Duodenal mucosa (tissue), 2 donors: ENCODE results near the gene FARP1.

Experiments
- H3K27ac ChIP-seq: one replicate; pipeline ENCODE4 v1.7.0; 2013; ENCODE audit warnings: low read depth, low read length
- H3K27me3 ChIP-seq, 2 donors: one replicate each; pipeline ENCODE4 v1.7.0; 2013; ENCODE audit warnings: low read length in 2 of 2, control low read depth in 1 of 2; ENCODE audit not compliant: insufficient read depth in 2 of 2, control insufficient read depth in 1 of 2
- H3K36me3 ChIP-seq, 2 donors: one replicate each; pipeline ENCODE4 v1.7.0; 2013; ENCODE audit warnings: low read length in 2 of 2, control low read depth in 1 of 2; ENCODE audit not compliant: insufficient read depth in 2 of 2, control insufficient read depth in 1 of 2
- H3K4me1 ChIP-seq, 2 donors: one replicate each; pipeline ENCODE4 v1.7.0; 2013; ENCODE audit warnings: low read length in 2 of 2, control low read depth in 1 of 2; ENCODE audit not compliant: insufficient read depth in 2 of 2, control insufficient read depth in 1 of 2
- H3K4me3 ChIP-seq, 2 donors: one replicate each; pipeline ENCODE4 v1.7.0; 2013; ENCODE audit warnings: low read length in 2 of 2, low read depth in 1 of 2
- H3K9ac ChIP-seq, 2 donors: one replicate each; pipeline ENCODE4 v1.7.0; 2013; ENCODE audit warnings: low read length in 2 of 2, low read depth in 1 of 2
- H3K9me3 ChIP-seq, 2 donors: one replicate each; pipeline ENCODE4 v1.7.0; 2013; ENCODE audit warnings: low read length in 2 of 2, control low read depth in 1 of 2; ENCODE audit not compliant: control insufficient read depth in 1 of 2

FARP1 gene

GRCh38 chr13:98214008-98214643 is 71.2 kb downstream of the FARP1 start:
- no peak overlapping the region for H3K9ac ChIP-seq

GRCh38 chr13:98214707-98215106 is 71.8 kb downstream of the FARP1 start:
- peaks cover 5 to 7% of the 10 kb centered on the region in 2 donors for H3K4me1 ChIP-seq
- no peak overlapping the region for H3K9ac ChIP-seq
- H3K4me3 ChIP-seq = no peak overlapping the region
- H3K27me3 ChIP-seq = no peaks in the 10 kb centered on the region
- H3K36me3 ChIP-seq = no peaks in the 10 kb centered on the region
- H3K27ac ChIP-seq = no peak overlapping the region
- no peaks in the 10 kb centered on the region for H3K9me3 ChIP-seq

More at GRCh38 chr13:98214008-98214643, 71.2 kb downstream of the FARP1 start:
- no peak overlapping the region for H3K4me3 ChIP-seq
- peaks cover 5 to 7% of the 10 kb centered on the region in 2 donors for H3K4me1 ChIP-seq
- H3K9me3 ChIP-seq = no peaks in the 10 kb centered on the region
- H3K27me3 ChIP-seq = no peaks in the 10 kb centered on the region
- H3K36me3 ChIP-seq = no peaks in the 10 kb centered on the region
- H3K27ac ChIP-seq = no peak overlapping the region

- no peak overlapping the region for H3K4me3 ChIP-seq
- H3K36me3 ChIP-seq = no peaks in the 10 kb centered on the region
- no peaks in the 10 kb centered on the region for H3K9me3 ChIP-seq
- H3K27me3 ChIP-seq = no peaks in the 10 kb centered on the region
- peaks cover 5 to 7% of the 10 kb centered on the region in 2 donors for H3K4me1 ChIP-seq
- H3K27ac ChIP-seq = no peak overlapping the region
- H3K9ac ChIP-seq = no peak overlapping the region
Measured at GRCh38 chr13:98215508-98215907, 72.6 kb downstream of the FARP1 start.

GRCh38 chr13:98216135-98216565 is 73.3 kb downstream of the FARP1 start:
- no peak overlapping the region for H3K27ac ChIP-seq
- H3K27me3 ChIP-seq = no peaks in the 10 kb centered on the region
- peaks cover 5 to 7% of the 10 kb centered on the region in 2 donors for H3K4me1 ChIP-seq
- no peak overlapping the region for H3K9ac ChIP-seq
- no peaks in the 10 kb centered on the region for H3K9me3 ChIP-seq
- H3K36me3 ChIP-seq = no peaks in the 10 kb centered on the region
- no peak overlapping the region for H3K4me3 ChIP-seq

- Histone ChIP-seq H3K4me1 (peaks cover 9% of the 10 kb centered on the region in 2 donors), H3K4me3 (no peak overlapping the region), H3K27ac (no peak overlapping the region), H3K36me3 (no peaks in the 10 kb centered on the region), H3K9me3 (no peaks in the 10 kb centered on the region), H3K9ac (no peak overlapping the region), H3K27me3 (no peaks in the 10 kb centered on the region)
Measured at GRCh38 chr13:98216711-98217285, 73.9 kb downstream of the FARP1 start.

GRCh38 chr13:98217597-98217996 is 74.7 kb downstream of the FARP1 start:
- Histone ChIP-seq H3K27me3 (no peaks in the 10 kb centered on the region), H3K9me3 (no peaks in the 10 kb centered on the region), H3K9ac (no peak overlapping the region), H3K4me1 (peaks cover 15 to 16% of the 10 kb centered on the region in 2 donors), H3K27ac (no peak overlapping the region), H3K4me3 (no peak overlapping the region), H3K36me3 (no peaks in the 10 kb centered on the region)

- H3K4me3 ChIP-seq = no peak overlapping the region
- no peak overlapping the region for H3K9ac ChIP-seq
- no peaks in the 10 kb centered on the region for H3K36me3 ChIP-seq
- H3K27me3 ChIP-seq = no peaks in the 10 kb centered on the region
- no peaks in the 10 kb centered on the region for H3K9me3 ChIP-seq
- H3K4me1 ChIP-seq = peaks cover 12 to 16% of the 10 kb centered on the region in 2 donors
- H3K27ac ChIP-seq = no peak overlapping the region
Measured at GRCh38 chr13:98219685-98220084, 76.8 kb downstream of the FARP1 start.

- no peak overlapping the region for H3K9ac ChIP-seq
- no peak overlapping the region for H3K4me3 ChIP-seq
- H3K27ac ChIP-seq = no peak overlapping the region
- H3K27me3 ChIP-seq = no peaks in the 10 kb centered on the region
- no peaks in the 10 kb centered on the region for H3K36me3 ChIP-seq
- no peaks in the 10 kb centered on the region for H3K9me3 ChIP-seq
- peaks cover 10 to 13% of the 10 kb centered on the region in 2 donors for H3K4me1 ChIP-seq
Measured at GRCh38 chr13:98220271-98220791, 77.4 kb downstream of the FARP1 start.

GRCh38 chr13:98221234-98221633 is 78.3 kb downstream of the FARP1 start:
- no peaks in the 10 kb centered on the region for H3K36me3 ChIP-seq
- no peak overlapping the region for H3K4me3 ChIP-seq
- H3K27me3 ChIP-seq = no peaks in the 10 kb centered on the region
- no peaks in the 10 kb centered on the region for H3K9me3 ChIP-seq
- H3K27ac ChIP-seq = no peak overlapping the region
- H3K9ac ChIP-seq = no peak overlapping the region
- peaks cover 10 to 13% of the 10 kb centered on the region in 2 donors for H3K4me1 ChIP-seq

- peaks cover 10 to 13% of the 10 kb centered on the region in 2 donors for H3K4me1 ChIP-seq
- H3K27ac ChIP-seq = no peak overlapping the region
- no peaks in the 10 kb centered on the region for H3K9me3 ChIP-seq
- no peak overlapping the region for H3K4me3 ChIP-seq
- H3K27me3 ChIP-seq = no peaks in the 10 kb centered on the region
- H3K36me3 ChIP-seq = no peaks in the 10 kb centered on the region
- H3K9ac ChIP-seq = no peak overlapping the region
Measured at GRCh38 chr13:98222081-98222554, 79.2 kb downstream of the FARP1 start.
